ENCODE results near the gene IGFLR1. TPM values are rescaled to one million over a fixed set of nuclear protein-coding genes. Genes with fewer than 3 reads are reported as not detected.

The IGFLR1 gene
- total and polyA plus RNA-seq, 11 donors, result 0.74 to 25.2 (median 3.6) TPM

DNA sequence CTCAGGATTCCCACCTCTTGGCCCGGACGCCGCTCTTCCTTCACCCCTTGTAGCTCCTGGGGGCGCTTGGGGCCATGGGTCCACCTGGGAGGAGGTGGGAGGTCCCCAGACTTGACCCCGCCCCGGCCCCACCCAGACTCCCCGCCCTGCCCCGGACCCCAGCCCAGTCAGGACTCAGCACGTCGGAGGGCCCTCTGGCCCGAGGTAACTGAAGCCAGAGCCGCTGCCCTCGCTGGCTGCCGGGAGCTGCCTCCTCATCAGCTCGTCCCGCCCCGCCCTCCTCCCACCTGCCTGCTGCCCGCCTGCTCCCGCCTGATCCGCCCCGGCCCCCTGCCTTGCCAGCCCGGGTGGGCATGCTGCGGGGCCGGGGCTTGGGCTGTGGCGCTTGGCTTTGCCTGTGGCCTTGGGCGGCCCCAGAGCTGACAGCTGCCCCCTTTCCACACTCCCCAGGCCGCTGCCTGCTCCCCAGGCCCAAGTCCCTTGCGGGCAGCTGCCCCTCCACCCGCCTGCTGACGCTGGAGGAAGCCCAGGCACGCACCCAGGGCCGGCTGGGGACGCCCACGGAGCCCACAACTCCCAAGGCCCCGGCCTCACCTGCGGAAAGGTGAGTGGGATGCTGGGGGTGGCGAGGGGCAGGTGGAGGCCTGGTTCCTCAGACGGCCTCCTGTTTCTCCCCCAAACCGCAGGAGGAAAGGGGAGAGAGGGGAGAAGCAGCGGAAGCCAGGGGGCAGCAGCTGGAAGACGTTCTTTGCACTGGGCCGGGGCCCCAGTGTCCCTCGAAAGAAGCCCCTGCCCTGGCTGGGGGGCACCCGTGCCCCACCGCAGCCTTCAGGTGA is 42.5 kb upstream of the IGFLR1 start:
- Histone ChIP-seq H3K9me3 (no peaks in the 10 kb centered on the region), H3K27me3 (no peaks in the 10 kb centered on the region), H3K36me3 (peaks cover 0 to 39% (median 12%) of the 10 kb centered on the region in 9 donors), H3K4me3 (no peak overlapping the region), H3K27ac (no peak overlapping the region), H3K4me1 (no peaks in the 10 kb centered on the region)
- no peak for DNase-seq
- WGBS, 4 donors, result 84 to 89% (median 86%) methylated on average over 22 to 45 of the region's 45 CpGs
- ATAC-seq, result no peak
- no peak for TF ChIP-seq POLR2A (IDR thresholded peaks at IDR 0.05)
- TF ChIP-seq, protein P1, sequence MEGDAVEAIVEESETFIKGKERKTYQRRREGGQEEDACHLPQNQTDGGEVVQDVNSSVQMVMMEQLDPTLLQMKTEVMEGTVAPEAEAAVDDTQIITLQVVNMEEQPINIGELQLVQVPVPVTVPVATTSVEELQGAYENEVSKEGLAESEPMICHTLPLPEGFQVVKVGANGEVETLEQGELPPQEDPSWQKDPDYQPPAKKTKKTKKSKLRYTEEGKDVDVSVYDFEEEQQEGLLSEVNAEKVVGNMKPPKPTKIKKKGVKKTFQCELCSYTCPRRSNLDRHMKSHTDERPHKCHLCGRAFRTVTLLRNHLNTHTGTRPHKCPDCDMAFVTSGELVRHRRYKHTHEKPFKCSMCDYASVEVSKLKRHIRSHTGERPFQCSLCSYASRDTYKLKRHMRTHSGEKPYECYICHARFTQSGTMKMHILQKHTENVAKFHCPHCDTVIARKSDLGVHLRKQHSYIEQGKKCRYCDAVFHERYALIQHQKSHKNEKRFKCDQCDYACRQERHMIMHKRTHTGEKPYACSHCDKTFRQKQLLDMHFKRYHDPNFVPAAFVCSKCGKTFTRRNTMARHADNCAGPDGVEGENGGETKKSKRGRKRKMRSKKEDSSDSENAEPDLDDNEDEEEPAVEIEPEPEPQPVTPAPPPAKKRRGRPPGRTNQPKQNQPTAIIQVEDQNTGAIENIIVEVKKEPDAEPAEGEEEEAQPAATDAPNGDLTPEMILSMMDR (IDR thresholded peaks at IDR 0.05), result no peak
- intact Hi-C loops (cut with DNase I), result loop anchor here in 1 of 10 donors (10.0 kb wide), 1 partner anchor 90 kb away; no protein-coding TSS in a partner anchor

DNA sequence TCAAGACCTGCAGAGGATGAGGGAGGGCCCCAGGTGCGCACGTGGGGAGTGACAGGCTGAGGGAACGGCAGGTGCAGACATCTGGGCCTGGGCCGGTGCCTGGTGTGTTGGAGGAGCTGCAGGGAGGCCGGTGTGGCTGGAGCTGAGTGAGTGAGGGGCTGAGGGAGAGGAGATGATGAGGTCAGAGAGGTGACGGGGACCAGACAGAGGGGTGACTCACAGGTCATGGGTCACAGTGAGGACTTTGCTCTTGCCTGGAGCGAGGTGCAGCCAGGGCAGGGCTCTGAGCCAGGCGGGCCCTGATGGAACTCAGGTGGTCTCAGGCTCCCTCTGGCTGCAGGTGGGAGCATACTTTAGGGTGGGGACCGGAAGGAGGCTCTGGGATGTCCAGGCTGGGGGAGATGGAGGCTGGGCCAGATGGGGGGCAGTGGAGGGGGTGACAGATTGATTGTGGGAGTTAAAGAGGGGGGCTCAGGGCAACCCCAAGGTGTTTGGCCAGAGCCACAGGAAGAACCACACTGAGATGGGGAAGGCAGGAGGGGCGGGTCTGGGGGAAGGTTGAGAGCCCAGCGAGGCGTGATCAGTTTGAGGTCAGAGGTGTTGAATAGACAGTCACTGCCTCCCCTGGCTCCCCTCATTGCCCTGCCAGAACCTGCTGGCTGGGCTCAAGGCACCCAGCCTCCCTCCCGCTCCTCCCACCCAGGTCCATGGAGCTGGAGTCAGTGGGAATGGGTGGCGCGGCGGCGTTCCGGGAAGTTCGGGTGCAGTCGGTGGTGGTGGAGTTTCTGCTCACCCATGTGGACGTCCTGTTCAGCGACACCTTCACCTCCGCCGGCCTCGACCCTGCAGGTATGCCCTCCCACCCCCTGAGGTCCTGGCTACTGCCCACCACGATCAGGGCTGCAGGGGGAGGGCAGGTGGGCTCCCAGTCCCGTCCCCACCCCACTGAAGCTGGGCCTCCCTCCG is 41.5 kb upstream of the IGFLR1 start:
- Histone ChIP-seq H3K27me3 (no peaks in the 10 kb centered on the region), H3K9me3 (no peaks in the 10 kb centered on the region), H3K4me1 (no peaks in the 10 kb centered on the region), H3K4me3 (no peak overlapping the region), H3K36me3 (peaks cover 0 to 40% (median 12%) of the 10 kb centered on the region in 9 donors), H3K27ac (no peak overlapping the region)
- no peak for TF ChIP-seq POLR2A (IDR thresholded peaks at IDR 0.05)
- TF ChIP-seq, protein P1 (IDR thresholded peaks at IDR 0.05), result no peak
- intact Hi-C loops (cut with DNase I), result loop anchor here in 1 of 10 donors (10.0 kb wide), 1 partner anchor 91 kb away; no protein-coding TSS in a partner anchor
- ATAC-seq (no peak), DNase-seq (no peak)
- 83 to 93% (median 86%) methylated on average over 26 to 28 of the region's 28 CpGs for WGBS, 4 donors

DNA sequence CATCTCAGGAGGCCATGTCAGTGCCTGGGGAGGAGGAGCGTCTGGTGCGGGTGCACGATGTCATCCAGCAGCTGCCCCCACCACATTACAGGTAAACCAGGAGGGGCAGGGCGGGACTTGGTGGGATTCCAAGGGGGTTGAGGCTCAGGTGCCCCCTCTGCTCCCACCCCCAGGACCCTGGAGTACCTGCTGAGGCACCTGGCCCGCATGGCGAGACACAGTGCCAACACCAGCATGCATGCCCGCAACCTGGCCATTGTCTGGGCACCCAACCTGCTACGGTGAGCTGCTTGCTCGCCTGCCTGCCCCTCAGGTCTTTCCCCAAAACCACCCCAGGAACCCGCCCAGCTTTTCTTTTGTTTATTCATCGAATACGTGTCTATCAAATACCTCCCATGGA is 40.3 kb upstream of the IGFLR1 start:
- 91 to 98% (median 97%) methylated on average over 12 of the region's 12 CpGs for WGBS, 4 donors

More for the DNA sequence above, 40.3 kb upstream of the IGFLR1 start:
- ATAC-seq (no peak), DNase-seq (no peak)
- Histone ChIP-seq H3K9me3 (no peaks in the 10 kb centered on the region), H3K27ac (no peak overlapping the region), H3K4me3 (no peak overlapping the region), H3K4me1 (no peaks in the 10 kb centered on the region), H3K36me3 (peaks cover 0 to 46% (median 12%) of the 10 kb centered on the region in 9 donors), H3K27me3 (no peaks in the 10 kb centered on the region)
- intact Hi-C loops (cut with DNase I), result loop anchor here in 1 of 10 donors (10.0 kb wide), 1 partner anchor 92 kb away; no protein-coding TSS in a partner anchor
- TF ChIP-seq POLR2A (IDR thresholded peaks at IDR 0.05), result no peak
- TF ChIP-seq, protein P1 (IDR thresholded peaks at IDR 0.05), result no peak
